HCT116 (cell line): ENCODE results near the gene RPH3AL.

Source experiments
- CBX3 ChIP-seq: IDR thresholded peaks from 2 replicates; pipeline ENCODE4 v1.6.1; 2012; ENCODE audit warnings: low read depth
- CTCF ChIP-seq, 3 experiments: fragments of 200-600 bp in 1 of 3; sonication (generic) in 1 of 3; IDR thresholded peaks in 2 of 3; conservative IDR thresholded peaks in 1 of 3; 2 replicates each; pipeline ENCODE4 v1.5.1; 2012 to 2017; ENCODE audit warnings: low read depth in 2 of 3, low read length in 2 of 3, antibody characterized with exemption in 1 of 3, borderline replicate concordance in 1 of 3, control low read depth in 1 of 3, mild to moderate bottlenecking in 1 of 3, mixed read lengths in 1 of 3, mixed run types in 1 of 3, moderate library complexity in 1 of 3; ENCODE audit not compliant: insufficient read depth in 1 of 3
- MAX ChIP-seq: IDR thresholded peaks from 2 replicates; pipeline ENCODE4 v1.6.1; 2012
- RAD21 ChIP-seq: IDR thresholded peaks from 2 replicates; pipeline ENCODE4 v1.6.1; 2012; ENCODE audit warnings: low read depth, mild to moderate bottlenecking
- SIN3A ChIP-seq: IDR thresholded peaks from 2 replicates; pipeline ENCODE4 v1.6.1; 2012; ENCODE audit warnings: low read depth
- SP1 ChIP-seq: IDR thresholded peaks from 2 replicates; pipeline ENCODE4 v1.6.1; 2012; ENCODE audit warnings: low read depth
- YY1 ChIP-seq: IDR thresholded peaks from 2 replicates; pipeline ENCODE4 v1.6.1; 2011; ENCODE audit warnings: low read length, low read depth, moderate library complexity, mild to moderate bottlenecking; ENCODE audit not compliant: insufficient replicate concordance; ENCODE audit errors: extremely low read depth

- no peak for TF ChIP-seq CTCF (IDR thresholded peaks at IDR 0.05 in 2 of 3, conservative IDR thresholded peaks at IDR 0.05 in 1 of 3; ENCODE audit: borderline replicate concordance in 1 of 3, insufficient read depth in 1 of 3, low read depth in 2 of 3, low read length in 2 of 3)
- TF ChIP-seq CBX3: no peak
- no peak for TF ChIP-seq YY1
- TF ChIP-seq RAD21: no peak
- no peak for TF ChIP-seq SIN3A
- TF ChIP-seq SP1: no peak
- TF ChIP-seq MAX: no peak
Observed at GRCh38 chr17:246226-246625, 106.4 kb downstream of the RPH3AL start.
